HL-60/S4 (cell line): ENCODE measurements around the gene RBM38.
"Not testable (repeated sequence)": the region's sequence is repeated elsewhere in the genome, so short reads cannot be mapped to it uniquely, and the experiment has no call there.

Source experiments
- in situ Hi-C: fragments of 300-500 bp; cut with MboI; formaldehyde crosslinking; loops from 2 replicates; pipeline ENCODE4 v1.14.3; 2022; ENCODE audit warnings: low sequenced_read_pairs

Gene RBM38

GRCh38 chr20:57390604-57391438 lies at the start of gene RBM38:
RBM38 (plus strand) TSS chr20:57391396; CDS start chr20:57391582, 186 bp downstream.
- in situ Hi-C loops, result loop anchor here (25.0 kb wide), 2 partner anchors 221 to 821 kb away; partner anchors contain the start of gene ZBP1

GRCh38 chr20:57341663-57342062 lies 49.5 kb upstream of the RBM38 start:
- in situ Hi-C loops, result loop anchor here (10.0 kb wide), 1 partner anchor 257 kb away; no protein-coding TSS in a partner anchor

- in situ Hi-C loops, result loop anchor here (10.0 kb wide), 1 partner anchor 258 kb away; no protein-coding TSS in a partner anchor
Observed at GRCh38 chr20:57342829-57343228, 48.4 kb upstream of the RBM38 start.

- in situ Hi-C loops, result loop anchor here (10.0 kb wide), 1 partner anchor 262 kb away; no protein-coding TSS in a partner anchor
Observed at GRCh38 chr20:57346477-57346876, 44.7 kb upstream of the RBM38 start.

GRCh38 chr20:57347393-57347792 lies 43.8 kb upstream of the RBM38 start:
- in situ Hi-C loops, result loop anchor here (10.0 kb wide), 1 partner anchor 263 kb away; no protein-coding TSS in a partner anchor

GRCh38 chr20:57348200-57348921 lies 42.8 kb upstream of the RBM38 start:
- in situ Hi-C loops, result loop anchor here (10.0 kb wide), 1 partner anchor 264 kb away; no protein-coding TSS in a partner anchor

GRCh38 chr20:57348922-57349574 lies 42.1 kb upstream of the RBM38 start:
- in situ Hi-C loops, result loop anchor here (10.0 kb wide), 1 partner anchor 264 kb away; no protein-coding TSS in a partner anchor

GRCh38 chr20:57350081-57350710 lies 41.0 kb upstream of the RBM38 start:
- in situ Hi-C loops, result no loop called here

- in situ Hi-C loops, result not testable (repeated sequence)
Observed at GRCh38 chr20:57350726-57351041, 40.5 kb upstream of the RBM38 start.

- in situ Hi-C loops, result no loop called here
Observed at GRCh38 chr20:57351042-57351783, 40.0 kb upstream of the RBM38 start, which contains the start of gene RAE1. RAE1 (plus strand) TSS chr20:57351255; CDS start chr20:57354039, 2,784 bp downstream.

- in situ Hi-C loops, result no loop called here
Observed at GRCh38 chr20:57352305-57352704, 38.9 kb upstream of the RBM38 start.

GRCh38 chr20:57353351-57353750 lies 37.8 kb upstream of the RBM38 start:
- in situ Hi-C loops, result no loop called here

- in situ Hi-C loops, result no loop called here
Observed at GRCh38 chr20:57361517-57361916, 29.7 kb upstream of the RBM38 start.

GRCh38 chr20:57364451-57364850 lies 26.7 kb upstream of the RBM38 start:
- in situ Hi-C loops, result no loop called here

GRCh38 chr20:57369596-57369995 lies 21.6 kb upstream of the RBM38 start:
- in situ Hi-C loops, result no loop called here

- in situ Hi-C loops, result no loop called here
Observed at GRCh38 chr20:57370316-57370715, 20.9 kb upstream of the RBM38 start.

GRCh38 chr20:57371363-57371762 lies 19.8 kb upstream of the RBM38 start:
- in situ Hi-C loops, result no loop called here

- in situ Hi-C loops, result no loop called here
Observed at GRCh38 chr20:57372157-57372556, 19.0 kb upstream of the RBM38 start.

- in situ Hi-C loops, result no loop called here
Observed at GRCh38 chr20:57372581-57373350, 18.4 kb upstream of the RBM38 start.
